Endothelial cell of umbilical vein (primary cell): Measurements from ENCODE around the gene OCA2. TPM values are rescaled to one million over a fixed set of nuclear protein-coding genes. Genes with fewer than 3 reads are reported as not detected.

ENCODE experiments used
- BruUV-seq: library from RNA; stranded (reverse); fragments of 400-500 nt; replicated peaks from 2 replicates; lab custom pipeline; 2021; lab: Mats Ljungman, UMichigan
- CTCF ChIA-PET: fragments of 300-600, 350-600 bp; sonication (Branson Sonifier 250); formaldehyde crosslinking; loops from one replicate; lab custom pipeline; 2021; ENCODE audit warnings: antibody characterized with exemption, inconsistent platforms; lab: Charles Lee
- POLR2A ChIA-PET: fragments of 300-600, 350-600 bp; sonication (Branson Sonifier 250); formaldehyde crosslinking; loops from one replicate; lab custom pipeline; 2021; ENCODE audit warnings: antibody characterized with exemption, inconsistent platforms; lab: Charles Lee
- DNase-seq: peaks from one replicate; pipeline ENCODE4 v3.0.0-alpha.2; 2011; ENCODE audit warnings: low read depth, low spot score
- FAIRE-seq: peaks from 2 replicates; lab custom pipeline; 2011; peaks lifted over from hg19 to GRCh38; lab: Jason Lieb, UNC
- H2AFZ ChIP-seq: 2 replicates; pipeline ENCODE4 v1.6.0; 2012; ENCODE audit warnings: low read depth, low read length, control low read depth, inconsistent platforms
- H3K27ac ChIP-seq: 2 replicates; pipeline ENCODE4 v1.5.1; 2011; ENCODE audit warnings: low read depth, mild to moderate bottlenecking, control low read depth, low read length, moderate library complexity; ENCODE audit not compliant: insufficient read depth
- H3K27me3 ChIP-seq, 2 experiments: 2 replicates each; pipeline versions ENCODE4 v1.6.0 to v1.6.1; 2011; ENCODE audit warnings: low read length in 2 of 2, mixed read lengths in 1 of 2; ENCODE audit not compliant: control insufficient read depth in 2 of 2, insufficient read depth in 2 of 2
- H3K36me3 ChIP-seq, 2 experiments: 2 replicates in 1 of 2; 3 replicates in 1 of 2; pipeline ENCODE4 v1.5.1; 2011; ENCODE audit warnings: low read length in 2 of 2, mild to moderate bottlenecking in 1 of 2, moderate library complexity in 1 of 2; ENCODE audit not compliant: control insufficient read depth in 2 of 2, insufficient read depth in 2 of 2; ENCODE audit errors: extremely low read depth in 1 of 2
- H3K4me1 ChIP-seq: 3 replicates; pipeline ENCODE4 v1.5.1; 2011; ENCODE audit warnings: mild to moderate bottlenecking, low read length; ENCODE audit not compliant: control insufficient read depth, insufficient read depth; ENCODE audit errors: extremely low read depth
- H3K4me2 ChIP-seq: 2 replicates; pipeline ENCODE4 v1.6.1; 2011; ENCODE audit warnings: low read length, control low read depth, mixed read lengths; ENCODE audit not compliant: insufficient read depth
- H3K4me3 ChIP-seq, 3 experiments: fragments of 200-600 bp in 1 of 3; sonication (generic), shearing (Covaris generic) in 1 of 3; replicated peaks in 1 of 3; 2 replicates each; pipeline ENCODE4 v1.5.1; 2011 to 2016; ENCODE audit warnings: control low read depth in 3 of 3, low read length in 3 of 3, mild to moderate bottlenecking in 2 of 3, inconsistent platforms in 1 of 3, low read depth in 1 of 3, moderate library complexity in 1 of 3; ENCODE audit not compliant: insufficient read depth in 1 of 3
- H3K79me2 ChIP-seq: 2 replicates; pipeline ENCODE4 v1.6.0; 2012; ENCODE audit warnings: low read length, inconsistent platforms; ENCODE audit not compliant: control insufficient read depth, insufficient read depth
- H3K9ac ChIP-seq: replicated peaks from 2 replicates; pipeline ENCODE3; 2011; ENCODE audit warnings: low read length, control low read depth; ENCODE audit not compliant: insufficient read depth; ENCODE audit errors: extremely low read depth
- H3K9me1 ChIP-seq: replicated peaks from 3 replicates; pipeline ENCODE4 v1.6.0; 2011; ENCODE audit warnings: mild to moderate bottlenecking, low read length; ENCODE audit not compliant: control insufficient read depth, insufficient read depth; ENCODE audit errors: extremely low read depth
- H3K9me3 ChIP-seq: replicated peaks from 2 replicates; pipeline ENCODE4 v1.5.1; 2012; ENCODE audit warnings: low read length, inconsistent platforms; ENCODE audit not compliant: control insufficient read depth, insufficient read depth
- H4K20me1 ChIP-seq: replicated peaks from 2 replicates; pipeline ENCODE3; 2011; ENCODE audit warnings: mild to moderate bottlenecking, low read length; ENCODE audit not compliant: control insufficient read depth, insufficient read depth; ENCODE audit errors: extremely low read depth
- CTCF ChIP-seq, 2 donors: IDR thresholded peaks; 1 replicate in 1 of 2; 2 replicates in 1 of 2; pipeline ENCODE4 v1.5.1; 2011; ENCODE audit warnings: low read length in 2 of 2, mild to moderate bottlenecking in 2 of 2, moderate library complexity in 2 of 2, control low read depth in 1 of 2, inconsistent platforms in 1 of 2, low read depth in 1 of 2; ENCODE audit not compliant: insufficient read depth in 1 of 2; ENCODE audit errors: extremely low read depth in 1 of 2
- EZH2 ChIP-seq: IDR thresholded peaks from 2 replicates; pipeline ENCODE4 v1.6.1; 2012; ENCODE audit warnings: borderline replicate concordance, low read depth, mild to moderate bottlenecking, moderate library complexity, low read length, inconsistent platforms; ENCODE audit not compliant: severe bottlenecking
- FOS ChIP-seq: IDR thresholded peaks from 2 replicates; pipeline ENCODE4 v1.6.1; 2011; ENCODE audit warnings: mild to moderate bottlenecking, low read length, moderate library complexity, borderline replicate concordance; ENCODE audit not compliant: insufficient read depth
- GATA2 ChIP-seq: IDR thresholded peaks from 2 replicates; pipeline ENCODE4 v1.7.0; 2011; ENCODE audit warnings: low read depth, mild to moderate bottlenecking, moderate library complexity, mixed read lengths, low read length; ENCODE audit not compliant: insufficient read length, insufficient read depth
- JUN ChIP-seq: IDR thresholded peaks from 2 replicates; pipeline ENCODE4 v1.6.1; 2011; ENCODE audit warnings: borderline replicate concordance, low read depth; ENCODE audit not compliant: insufficient read length, insufficient read depth
- MYC ChIP-seq: IDR thresholded peaks from one replicate; pipeline ENCODE4 v1.6.1; 2011; ENCODE audit warnings: mild to moderate bottlenecking, low read depth, low read length
- POLR2A ChIP-seq: IDR thresholded peaks from 2 replicates; pipeline ENCODE4 v1.6.1; 2012; ENCODE audit warnings: low read depth, mild to moderate bottlenecking, control low read depth, low read length
- POLR2AphosphoS5 ChIP-seq: IDR thresholded peaks from 2 replicates; pipeline ENCODE4 v1.6.1; 2012; ENCODE audit warnings: low read depth, mild to moderate bottlenecking, control low read depth, low read length, moderate library complexity; ENCODE audit not compliant: insufficient read depth
- dilution Hi-C: fragments of 300-500 bp; cut with MboI; formaldehyde crosslinking; loops from one replicate; pipeline ENCODE4 v1.15.0; 2019; ENCODE audit warnings: low sequenced_read_pairs; ENCODE audit not compliant: extremely low pct_ligation_motif_present
- intact Hi-C: fragments of 100-400 bp; cut with micrococcal nuclease; formaldehyde crosslinking; loops from one replicate; pipeline ENCODE4 v1.10.0; 2022
- polyA plus RNA-seq, 4 experiments: library from polyadenylated mRNA; depleted of rRNA in 3 of 4; stranded (reverse) in 3 of 4; unstranded in 1 of 4; fragments of >200 nt; gene quantifications; 2 replicates each; pipeline versions ENCODE4 v1.2.1 to v1.2.3, GENCODE V29; 2011 to 2012; ENCODE audit warnings: missing spikeins in 1 of 4
- total RNA-seq: library from RNA; stranded (reverse); gene quantifications from 2 replicates; pipeline ENCODE4 v1.2.3, GENCODE V29; 2021
- TF ChIP-seq, protein P1 (sequence below): IDR thresholded peaks from 2 replicates; pipeline ENCODE4 v1.6.1; 2011; ENCODE audit not compliant: insufficient read depth, insufficient read length

The OCA2 gene
- total and polyA plus RNA-seq, 2 donors (not counting 3 experiments of a cell fraction or from before 2014, with no cell fraction given), result not detected

DNA sequence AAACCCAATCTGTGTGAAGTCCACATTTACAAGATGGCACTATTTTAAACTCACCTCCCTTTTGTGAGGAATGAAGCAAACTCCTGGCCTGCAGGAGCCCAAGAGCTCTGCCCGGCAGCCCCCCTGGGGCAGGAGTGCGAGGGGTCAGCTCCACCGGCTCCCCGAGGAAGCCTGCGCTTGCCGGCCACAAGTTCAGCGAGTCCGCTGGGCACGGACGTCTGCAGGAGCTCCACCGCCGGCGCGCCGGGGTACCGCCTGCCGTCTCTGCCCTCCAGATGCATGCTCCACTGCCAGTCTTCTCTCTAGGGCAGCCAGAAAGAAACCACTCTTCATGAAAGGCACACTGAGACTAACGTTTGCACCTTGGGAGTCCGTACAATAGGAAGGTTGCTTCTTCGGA is 17.5 kb downstream of the OCA2 start:
- no peak for TF ChIP-seq GATA2
- TF ChIP-seq JUN, result no peak
- no peak for TF ChIP-seq CTCF (IDR thresholded peaks at IDR 0.05; ENCODE audit: extremely low read depth in 1 of 2, insufficient read depth in 1 of 2, low read depth in 1 of 2, low read length in 2 of 2)
- TF ChIP-seq POLR2A, result no peak
- TF ChIP-seq, protein P1, sequence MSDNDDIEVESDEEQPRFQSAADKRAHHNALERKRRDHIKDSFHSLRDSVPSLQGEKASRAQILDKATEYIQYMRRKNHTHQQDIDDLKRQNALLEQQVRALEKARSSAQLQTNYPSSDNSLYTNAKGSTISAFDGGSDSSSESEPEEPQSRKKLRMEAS, result no peak
- TF ChIP-seq EZH2, result no peak
- no peak for TF ChIP-seq POLR2AphosphoS5
- TF ChIP-seq MYC, result no peak
- no peak for TF ChIP-seq FOS
- BruUV-seq, result no TSS peak
- H3K79me2 ChIP-seq, result no peaks in the 10 kb centered on the region
- no peaks in the 10 kb centered on the region for H3K27me3 ChIP-seq
- dilution Hi-C loops, result no loop called here
- no peaks in the 10 kb centered on the region for H3K4me1 ChIP-seq
- no peaks in the 10 kb centered on the region for H4K20me1 ChIP-seq
- intact Hi-C loops, result no loop called here
- H3K9me1 ChIP-seq, result no peaks in the 10 kb centered on the region
- FAIRE-seq (no peak), DNase-seq (no peak)
- POLR2A ChIA-PET, result no interaction called here
- CTCF ChIA-PET, result no interaction called here
- H3K27ac ChIP-seq, result no peak overlapping the region
- H2AFZ ChIP-seq, result no peak overlapping the region
- no peak overlapping the region for H3K4me3 ChIP-seq
- no peak overlapping the region for H3K4me2 ChIP-seq
- H3K36me3 ChIP-seq, result no peaks in the 10 kb centered on the region
- no peak overlapping the region for H3K9ac ChIP-seq
- no peaks in the 10 kb centered on the region for H3K9me3 ChIP-seq
